Heart right ventricle (tissue), 16 donors: Measurements from ENCODE around the gene SUSD4. TPM values are rescaled to one million over a fixed set of nuclear protein-coding genes. Genes with fewer than 3 reads are reported as not detected.

Source experiments
- ATAC-seq, 8 donors: fragments of 200-7000 bp; cut with Tn5 transposase; one replicate each; pipeline ENCODE4 v1.9.1; 2020; ENCODE audit warnings: mild to moderate bottlenecking in 8 of 8, moderate library complexity in 8 of 8, moderate number of reproducible peaks in 1 of 8
- DNase-seq, 2 donors: peaks; one replicate each; pipeline ENCODE4 v3.0.0-alpha.2; 2020
- H3K27ac ChIP-seq, 10 donors: fragments of 200-600 bp; sonication (generic) in 2 of 10; one replicate each; pipeline versions ENCODE4 v1.5.0 to v1.8.0; 2020 to 2022; ENCODE audit warnings: mild to moderate bottlenecking in 3 of 10
- H3K27me3 ChIP-seq, 7 donors: fragments of 200-600 bp; one replicate each; pipeline ENCODE4 v1.8.0; 2021 to 2022; ENCODE audit warnings: mild to moderate bottlenecking in 2 of 7
- H3K36me3 ChIP-seq, 9 donors: fragments of 200-600 bp; sonication (generic) in 1 of 9; one replicate each; pipeline versions ENCODE4 v1.5.0 to v1.8.0; 2020 to 2022; ENCODE audit warnings: mild to moderate bottlenecking in 2 of 9
- H3K4me1 ChIP-seq, 9 donors: fragments of 200-600 bp; sonication (generic) in 1 of 9; one replicate each; pipeline versions ENCODE4 v1.5.0 to v1.8.0; 2020 to 2022; ENCODE audit warnings: mild to moderate bottlenecking in 4 of 9
- H3K4me3 ChIP-seq, 10 donors: fragments of 200-600 bp; sonication (generic) in 2 of 10; one replicate each; pipeline versions ENCODE4 v1.5.0 to v1.8.0; 2020 to 2022; ENCODE audit warnings: mild to moderate bottlenecking in 7 of 10, moderate library complexity in 2 of 10
- H3K9me3 ChIP-seq, 11 donors: fragments of 200-600 bp in 10 of 11; sonication (generic) in 2 of 11; one replicate each; pipeline versions ENCODE4 v1.5.0 to v1.8.0; 2013 to 2022; ENCODE audit warnings: mild to moderate bottlenecking in 2 of 11, control low read depth in 1 of 11, moderate library complexity in 1 of 11
- WGBS, 2 donors: extraction: QIAGEN DNeasy Blood & Tissue Kit; methylation state at CpG; one replicate each; pipeline ENCODE4 v1.1.7; 2013; ENCODE audit warnings: inconsistent platforms in 1 of 2; 5-methylcytosine and 5-hydroxymethylcytosine counted together
- intact Hi-C, 10 donors: fragments of 100-400 bp; cut with DNase I; formaldehyde crosslinking; loops; one replicate each; pipeline versions ENCODE4 v1.11.1 to v1.14.2; 2022
- polyA plus RNA-seq, 2 donors: library from polyadenylated mRNA; stranded (reverse); fragments of 200-250 nt; gene quantifications; one replicate each; pipeline ENCODE4 v1.2.3, GENCODE V29; 2013
- total RNA-seq, 10 donors: library from RNA; stranded (reverse); fragmentation: NEBNext Ultra II Directional in 3 of 10; extraction: Animal tissue kit (Norgen Biotek cat#: 25700) in 3 of 10; gene quantifications; one replicate each; pipeline versions ENCODE4 v1.2.1 to v1.2.4, GENCODE V29; 2021 to 2023
- TF ChIP-seq, protein P1 (sequence below), 9 donors: fragments of 200-600 bp; sonication (generic) in 2 of 9; IDR thresholded peaks; one replicate each; pipeline versions ENCODE4 v1.5.0 to v1.8.0; 2021 to 2022; ENCODE audit warnings: antibody characterized with exemption in 9 of 9, mild to moderate bottlenecking in 5 of 9, moderate library complexity in 1 of 9
- donor health status: Arrhythmogenic right ventricular cardiomyopathy.
- donor health status: ischemic (EF 13 %, LVEDD 7.1; RV severe dilation, severe dysfunction).
- donor health status: healthy with polysubstance abuse.
- donor health status: DM: no; HTN: yes; CAD: no.
- donor health status: DM: no; HTN: no; CAD: no.
- donor health status: ischemic (EF 25% LVEDD 6.9; RV normal size, moderate dysfunction).
- donor health status: ischemic (EF 25% LVEDD 5.7; RV mildly dilated, moderate dysfunction).
- donor health status: healthy.
- donor health status: DM: yes; HTN: yes; CAD: no.
- donor health status: Ischemic cardiomyopathy.
- donor health status: ischemic (EF 35%, LVEDD 5.7; RV mildly dilated, moderate dysfunction).
- donor health status: nonischemic (EF 11% LVEDD 7.7; RV severe dilation, severe dysfunction).
- donor health status: DM: yes; HTN: yes; CAD: no.
- donor health status: PGD.
- donor health status: ischemic (EF 29% LVEDD 5.4; RV normal size, mild dysfunction).
- donor health status: nonischemic (EF 23%, LVEDD 6.1; RV moderate dilation, normal function).

SUSD4 gene
- total and polyA plus RNA-seq, 12 donors = 0.99 to 36.5 (median 6.2) TPM

DNA sequence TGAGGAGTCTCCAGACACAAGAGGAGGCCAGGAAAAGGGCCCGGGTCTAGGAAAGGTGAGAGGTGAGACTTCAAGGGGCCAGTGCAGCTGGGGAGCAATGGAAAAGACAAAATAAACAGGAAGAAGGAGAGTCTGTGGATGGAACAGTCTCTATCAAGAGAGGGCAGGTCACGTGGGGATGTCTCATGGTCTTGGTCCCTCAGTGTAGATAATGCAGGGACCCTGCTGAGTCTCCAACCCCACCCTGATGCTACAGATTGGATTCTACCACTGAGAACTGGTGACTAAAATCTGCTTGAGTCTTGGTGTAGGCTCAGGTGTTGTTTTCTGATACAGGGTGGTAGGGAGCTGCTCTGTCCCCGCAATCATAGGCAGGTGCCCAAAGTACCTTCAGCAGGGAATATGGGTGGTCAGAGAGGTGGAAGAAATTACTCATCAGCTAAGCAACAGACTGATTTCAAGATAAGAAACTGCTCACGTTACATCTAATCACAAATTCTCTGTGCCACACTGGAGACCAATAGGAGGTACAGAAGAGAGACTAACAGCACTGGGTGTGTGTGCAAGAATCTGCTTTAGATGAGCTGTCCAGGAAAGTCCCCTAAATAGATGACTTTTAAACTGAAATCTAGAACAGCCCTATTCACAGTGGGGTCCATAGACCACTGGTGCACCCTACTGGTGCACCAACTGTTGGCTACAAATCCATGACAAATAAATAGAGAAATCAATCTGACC lies 119.4 kb downstream of the SUSD4 start:
- H3K36me3 ChIP-seq = no peaks in the 10 kb centered on the region
- no peaks in the 10 kb centered on the region for H3K4me1 ChIP-seq
- no peak overlapping the region for H3K27ac ChIP-seq
- ATAC-seq = peak in 6 of 8 donors; percentile 46 to 75 (median 68)
- no peaks in the 10 kb centered on the region for H3K27me3 ChIP-seq
- TF ChIP-seq, protein P1, sequence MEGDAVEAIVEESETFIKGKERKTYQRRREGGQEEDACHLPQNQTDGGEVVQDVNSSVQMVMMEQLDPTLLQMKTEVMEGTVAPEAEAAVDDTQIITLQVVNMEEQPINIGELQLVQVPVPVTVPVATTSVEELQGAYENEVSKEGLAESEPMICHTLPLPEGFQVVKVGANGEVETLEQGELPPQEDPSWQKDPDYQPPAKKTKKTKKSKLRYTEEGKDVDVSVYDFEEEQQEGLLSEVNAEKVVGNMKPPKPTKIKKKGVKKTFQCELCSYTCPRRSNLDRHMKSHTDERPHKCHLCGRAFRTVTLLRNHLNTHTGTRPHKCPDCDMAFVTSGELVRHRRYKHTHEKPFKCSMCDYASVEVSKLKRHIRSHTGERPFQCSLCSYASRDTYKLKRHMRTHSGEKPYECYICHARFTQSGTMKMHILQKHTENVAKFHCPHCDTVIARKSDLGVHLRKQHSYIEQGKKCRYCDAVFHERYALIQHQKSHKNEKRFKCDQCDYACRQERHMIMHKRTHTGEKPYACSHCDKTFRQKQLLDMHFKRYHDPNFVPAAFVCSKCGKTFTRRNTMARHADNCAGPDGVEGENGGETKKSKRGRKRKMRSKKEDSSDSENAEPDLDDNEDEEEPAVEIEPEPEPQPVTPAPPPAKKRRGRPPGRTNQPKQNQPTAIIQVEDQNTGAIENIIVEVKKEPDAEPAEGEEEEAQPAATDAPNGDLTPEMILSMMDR (IDR thresholded peaks at IDR 0.05) = peak in 8 of 9 donors; percentile 8 to 65 (median 49)
- WGBS, 2 donors = 74 to 77% methylated on average over 4 of the region's 4 CpGs
- peaks cover 0 to 2% (median 0%) of the 10 kb centered on the region in 11 donors for H3K9me3 ChIP-seq
- intact Hi-C loops = loop anchor here in 7 of 10 donors (2.0 to 10.0 kb wide), 5 partner anchors 107 to 447 kb away; no protein-coding TSS in a partner anchor
- no peak overlapping the region for H3K4me3 ChIP-seq
- no peak for DNase-seq

DNA sequence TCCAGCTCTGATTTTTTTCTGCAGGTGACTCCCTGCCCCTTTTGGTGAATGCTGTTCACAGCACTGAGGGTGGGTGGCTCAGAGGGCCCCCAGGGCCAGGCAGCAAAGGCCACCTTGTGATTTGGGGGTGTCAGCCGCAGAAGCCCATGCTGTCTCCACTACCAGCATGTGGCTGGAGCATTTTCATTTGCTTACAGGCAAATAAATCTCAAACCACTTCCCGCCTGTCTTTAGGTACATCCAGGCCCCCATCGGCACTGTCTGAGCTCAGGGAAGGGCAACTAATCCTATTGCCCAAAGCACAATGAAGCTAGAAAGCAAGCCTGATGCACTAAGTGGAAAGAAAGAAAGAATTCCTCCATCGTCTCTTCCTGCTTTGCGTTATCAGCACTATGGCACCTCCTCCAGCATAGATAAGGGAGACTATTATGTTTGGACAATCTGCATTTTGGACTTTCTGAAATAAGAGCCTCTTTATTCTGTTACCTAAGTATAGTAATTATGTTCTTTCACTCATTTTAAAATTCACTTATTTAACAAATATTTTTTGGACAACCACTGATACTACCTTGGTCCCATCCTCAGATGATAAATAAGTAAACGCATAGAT lies 120.4 kb downstream of the SUSD4 start:
- no peak overlapping the region for H3K4me3 ChIP-seq
- H3K4me1 ChIP-seq = no peaks in the 10 kb centered on the region
- H3K27ac ChIP-seq = no peak overlapping the region
- intact Hi-C loops = loop anchor here in 4 of 10 donors (2.0 to 10.0 kb wide), 4 partner anchors 106 to 446 kb away; no protein-coding TSS in a partner anchor
- no peaks in the 10 kb centered on the region for H3K36me3 ChIP-seq
- 75 to 80% methylated on average over 6 of the region's 6 CpGs for WGBS, 2 donors
- H3K9me3 ChIP-seq = peaks cover 0 to 5% (median 0%) of the 10 kb centered on the region in 11 donors
- H3K27me3 ChIP-seq = no peaks in the 10 kb centered on the region
- TF ChIP-seq, protein P1 (IDR thresholded peaks at IDR 0.05) = no peak
- no peak for ATAC-seq
- DNase-seq = no peak

DNA sequence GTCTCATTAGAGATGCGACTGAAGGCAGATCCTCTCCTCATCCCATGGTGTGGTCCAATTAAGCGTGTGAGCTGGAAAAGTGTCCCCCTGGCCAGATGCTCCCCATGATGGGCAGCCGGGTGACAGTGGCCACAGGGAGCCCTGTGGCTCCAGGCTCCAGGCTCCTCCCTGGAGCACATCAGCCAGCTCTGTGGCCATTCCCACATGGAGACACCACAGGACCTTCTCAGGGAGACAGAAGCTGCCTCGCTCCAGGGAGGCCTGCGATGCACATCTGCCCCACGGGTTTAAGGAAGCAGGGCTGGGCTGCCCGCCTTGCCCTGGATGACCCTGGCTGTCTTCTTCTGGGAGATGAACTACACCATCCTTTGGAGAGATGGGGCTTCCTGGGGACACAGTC lies 121.0 kb downstream of the SUSD4 start:
- TF ChIP-seq, protein P1 (IDR thresholded peaks at IDR 0.05) = no peak
- H3K36me3 ChIP-seq = no peaks in the 10 kb centered on the region
- no peak for DNase-seq
- intact Hi-C loops = loop anchor here in 4 of 10 donors (5.0 to 10.0 kb wide), 3 partner anchors 106 to 446 kb away; no protein-coding TSS in a partner anchor
- 92 to 96% methylated on average over 7 of the region's 7 CpGs for WGBS, 2 donors
- peaks cover 0 to 11% (median 2%) of the 10 kb centered on the region in 11 donors for H3K9me3 ChIP-seq
- no peaks in the 10 kb centered on the region for H3K27me3 ChIP-seq
- no peak overlapping the region for H3K4me3 ChIP-seq
- no peaks in the 10 kb centered on the region for H3K4me1 ChIP-seq
- no peak for ATAC-seq
- no peak overlapping the region for H3K27ac ChIP-seq

DNA sequence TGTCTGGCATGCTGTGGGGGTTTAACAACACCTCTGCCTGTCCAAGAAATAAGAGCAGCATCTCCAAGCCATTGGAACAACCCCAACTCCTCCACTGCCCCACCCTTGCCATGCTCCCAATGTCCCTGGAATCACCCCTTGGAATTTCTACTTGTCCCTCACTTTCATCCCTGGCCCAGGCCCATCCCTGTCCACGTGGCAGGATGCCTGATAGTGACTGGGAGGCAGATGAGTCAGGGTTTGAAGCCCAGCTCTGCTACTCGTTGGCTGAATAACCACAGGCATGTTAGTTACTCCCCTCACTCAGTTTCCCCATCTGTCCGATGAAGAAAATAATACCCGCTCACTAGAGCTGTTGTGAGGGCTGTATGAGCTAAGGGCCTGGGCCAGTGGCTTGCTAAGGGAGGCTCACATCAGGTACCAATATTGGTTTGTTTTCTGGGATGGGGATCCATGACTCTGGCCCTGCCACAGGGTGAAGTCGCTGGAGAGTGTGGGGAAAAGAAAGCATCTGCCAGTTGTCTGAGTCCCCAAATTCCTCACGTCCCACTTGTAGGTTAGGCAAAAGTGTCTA lies 121.5 kb downstream of the SUSD4 start:
- TF ChIP-seq, protein P1 (IDR thresholded peaks at IDR 0.05) = no peak
- intact Hi-C loops = loop anchor here in 4 of 10 donors (5.0 to 10.0 kb wide), 3 partner anchors 105 to 445 kb away; no protein-coding TSS in a partner anchor
- Histone ChIP-seq H3K4me1 (no peaks in the 10 kb centered on the region), H3K27me3 (no peaks in the 10 kb centered on the region), H3K4me3 (no peak overlapping the region), H3K36me3 (no peaks in the 10 kb centered on the region), H3K9me3 (peaks cover 0 to 16% (median 4%) of the 10 kb centered on the region in 11 donors), H3K27ac (no peak overlapping the region)
- 84 to 86% methylated on average over 6 of the region's 6 CpGs for WGBS, 2 donors
- DNase-seq = no peak
- ATAC-seq = no peak
